HT-29 (cell line): ENCODE measurements around the gene CRADD. TPM values are rescaled to one million over a fixed set of nuclear protein-coding genes. Genes with fewer than 3 reads are reported as not detected.

ENCODE experiments used
- DNase-seq: peaks from one replicate; pipeline ENCODE4 v3.0.0-alpha.2; 2015; ENCODE audit warnings: low spot score
- total RNA-seq: library from RNA; depleted of rRNA; stranded (reverse); fragments of >200 nt; shearing (Covaris generic); gene quantifications from 2 replicates; pipeline ENCODE4 v1.2.3, GENCODE V29; 2014

The CRADD gene
- total RNA-seq, 1 experiment from 2014 or later, result 12.0 TPM

GRCh38 chr12:93839064-93839463 is 161.9 kb downstream of the CRADD start:
- DNase-seq, result peak; percentile 8

GRCh38 chr12:93841671-93842070 is 164.5 kb downstream of the CRADD start:
- no peak for DNase-seq

- no peak for DNase-seq
Observed at GRCh38 chr12:93844164-93844784, 167.1 kb downstream of the CRADD start.

GRCh38 chr12:93846936-93847516 is 169.9 kb downstream of the CRADD start:
- DNase-seq, result no peak

GRCh38 chr12:93847517-93848474 is 170.6 kb downstream of the CRADD start:
- no peak for DNase-seq

- no peak for DNase-seq
Observed at GRCh38 chr12:93848523-93849101, 171.4 kb downstream of the CRADD start.

GRCh38 chr12:93849946-93850345 is 172.8 kb downstream of the CRADD start:
- no peak for DNase-seq

- DNase-seq, result no peak
Observed at GRCh38 chr12:93850481-93851256, 173.5 kb downstream of the CRADD start.

- DNase-seq, result no peak
Observed at GRCh38 chr12:93851257-93851671, 174.1 kb downstream of the CRADD start.

GRCh38 chr12:93852173-93852591 is 175.0 kb downstream of the CRADD start:
- no peak for DNase-seq

- no peak for DNase-seq
Observed at GRCh38 chr12:93853698-93854478, 176.7 kb downstream of the CRADD start.

- DNase-seq, result no peak
Observed at GRCh38 chr12:93855261-93855660, 178.1 kb downstream of the CRADD start.

GRCh38 chr12:93856611-93857010 is 179.4 kb downstream of the CRADD start:
- DNase-seq, result no peak

GRCh38 chr12:93857279-93857938 is 180.2 kb downstream of the CRADD start:
- DNase-seq, result no peak

- DNase-seq, result no peak
Observed at GRCh38 chr12:93857991-93858447, 180.8 kb downstream of the CRADD start.

- no peak for DNase-seq
Observed at GRCh38 chr12:93860668-93861373, 183.6 kb downstream of the CRADD start.

GRCh38 chr12:93862424-93862823 is 185.2 kb downstream of the CRADD start:
- DNase-seq, result no peak

GRCh38 chr12:93865751-93866150 is 188.6 kb downstream of the CRADD start:
- DNase-seq, result no peak

- DNase-seq, result no peak
Observed at GRCh38 chr12:93868771-93869170, 191.6 kb downstream of the CRADD start.
